Measurements from ENCODE around the gene ZSCAN32. TPM values are rescaled to one million over a fixed set of nuclear protein-coding genes. Genes with fewer than 3 reads are reported as not detected.

ZSCAN32 gene
- total RNA-seq, 1 donor, result 9.0 TPM

DNA sequence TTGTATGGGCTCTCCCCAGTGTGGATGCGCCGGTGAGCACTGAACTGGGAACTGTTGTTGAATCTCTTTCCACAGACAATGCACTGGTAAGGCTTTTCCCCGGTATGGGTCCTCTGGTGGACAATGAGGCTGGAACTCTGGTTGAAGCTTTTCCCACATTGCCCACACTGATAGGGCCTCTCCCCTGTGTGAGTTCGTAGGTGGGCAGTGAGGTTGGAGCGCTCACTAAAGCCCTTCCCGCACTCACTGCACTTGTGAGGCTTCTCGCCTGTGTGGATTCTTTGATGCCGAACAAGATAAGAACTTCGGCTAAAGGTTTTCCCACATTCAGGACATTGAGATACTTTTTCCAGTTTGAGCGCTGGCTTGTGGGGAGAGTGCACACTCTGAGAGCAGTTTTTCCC lies 17.8 kb downstream of the ZSCAN32 start:
- peak; percentile 1 for DNase-seq (ENCODE audit: low read depth)
- no peak overlapping the region for H3K4me3 ChIP-seq (ENCODE audit: low read depth, low read length)
- TF ChIP-seq, protein P1, sequence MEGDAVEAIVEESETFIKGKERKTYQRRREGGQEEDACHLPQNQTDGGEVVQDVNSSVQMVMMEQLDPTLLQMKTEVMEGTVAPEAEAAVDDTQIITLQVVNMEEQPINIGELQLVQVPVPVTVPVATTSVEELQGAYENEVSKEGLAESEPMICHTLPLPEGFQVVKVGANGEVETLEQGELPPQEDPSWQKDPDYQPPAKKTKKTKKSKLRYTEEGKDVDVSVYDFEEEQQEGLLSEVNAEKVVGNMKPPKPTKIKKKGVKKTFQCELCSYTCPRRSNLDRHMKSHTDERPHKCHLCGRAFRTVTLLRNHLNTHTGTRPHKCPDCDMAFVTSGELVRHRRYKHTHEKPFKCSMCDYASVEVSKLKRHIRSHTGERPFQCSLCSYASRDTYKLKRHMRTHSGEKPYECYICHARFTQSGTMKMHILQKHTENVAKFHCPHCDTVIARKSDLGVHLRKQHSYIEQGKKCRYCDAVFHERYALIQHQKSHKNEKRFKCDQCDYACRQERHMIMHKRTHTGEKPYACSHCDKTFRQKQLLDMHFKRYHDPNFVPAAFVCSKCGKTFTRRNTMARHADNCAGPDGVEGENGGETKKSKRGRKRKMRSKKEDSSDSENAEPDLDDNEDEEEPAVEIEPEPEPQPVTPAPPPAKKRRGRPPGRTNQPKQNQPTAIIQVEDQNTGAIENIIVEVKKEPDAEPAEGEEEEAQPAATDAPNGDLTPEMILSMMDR (IDR thresholded peaks at IDR 0.05; ENCODE audit: insufficient read depth, low read length), result no peak

GRCh38 chr16:3377917-3378316 lies 22.9 kb downstream of the ZSCAN32 start:
- no peak for DNase-seq (ENCODE audit: low read depth)
- TF ChIP-seq, protein P1 (IDR thresholded peaks at IDR 0.05; ENCODE audit: insufficient read depth, low read length), result no peak
- no peak overlapping the region for H3K4me3 ChIP-seq (ENCODE audit: low read depth, low read length)

- TF ChIP-seq, protein P1 (IDR thresholded peaks at IDR 0.05; ENCODE audit: insufficient read depth, low read length), result no peak
- no peak for DNase-seq (ENCODE audit: low read depth)
- H3K4me3 ChIP-seq (ENCODE audit: low read depth, low read length), result no peak overlapping the region
Measured at GRCh38 chr16:3375680-3376079, 25.1 kb downstream of the ZSCAN32 start.

GRCh38 chr16:3369073-3369472 lies 31.7 kb downstream of the ZSCAN32 start:
- no peak overlapping the region for H3K4me3 ChIP-seq (ENCODE audit: low read depth, low read length)
- no peak for DNase-seq (ENCODE audit: low read depth)
- TF ChIP-seq, protein P1 (IDR thresholded peaks at IDR 0.05; ENCODE audit: insufficient read depth, low read length), result no peak

- TF ChIP-seq, protein P1 (IDR thresholded peaks at IDR 0.05; ENCODE audit: insufficient read depth, low read length), result no peak
- DNase-seq (ENCODE audit: low read depth), result peak; percentile 94
- peak overlapping the region; percentile 76 for H3K4me3 ChIP-seq (ENCODE audit: low read depth, low read length)
Measured at GRCh38 chr16:3364774-3365427, 35.9 kb downstream of the ZSCAN32 start.

GRCh38 chr16:3363793-3364192 lies 37.0 kb downstream of the ZSCAN32 start:
- no peak overlapping the region for H3K4me3 ChIP-seq (ENCODE audit: low read depth, low read length)
- no peak for DNase-seq (ENCODE audit: low read depth)

More at GRCh38 chr16:3363793-3364192, 37.0 kb downstream of the ZSCAN32 start:
- TF ChIP-seq, protein P1 (IDR thresholded peaks at IDR 0.05; ENCODE audit: insufficient read depth, low read length), result no peak

Measured in fibroblast of the aortic adventitia (primary cell).